ENCODE measurements around the gene SLC25A40.

- TF ChIP-seq CTCF (IDR thresholded peaks at IDR 0.05) (no peak), POLR2AphosphoS5 (IDR thresholded peaks at IDR 0.05) (no peak), POLR2A (IDR thresholded peaks at IDR 0.05) (no peak)
These were observed 25.1 kb downstream of the SLC25A40 start for GRCh38 chr7:87850836-87851593.
